AG08396 (cell line): ENCODE data around the gene TMEM8B.

Source experiments
- DNase-seq: peaks from one replicate; pipeline ENCODE4 v3.0.0; 2012; ENCODE audit warnings: low spot score, mixed read lengths

TMEM8B gene

DNA sequence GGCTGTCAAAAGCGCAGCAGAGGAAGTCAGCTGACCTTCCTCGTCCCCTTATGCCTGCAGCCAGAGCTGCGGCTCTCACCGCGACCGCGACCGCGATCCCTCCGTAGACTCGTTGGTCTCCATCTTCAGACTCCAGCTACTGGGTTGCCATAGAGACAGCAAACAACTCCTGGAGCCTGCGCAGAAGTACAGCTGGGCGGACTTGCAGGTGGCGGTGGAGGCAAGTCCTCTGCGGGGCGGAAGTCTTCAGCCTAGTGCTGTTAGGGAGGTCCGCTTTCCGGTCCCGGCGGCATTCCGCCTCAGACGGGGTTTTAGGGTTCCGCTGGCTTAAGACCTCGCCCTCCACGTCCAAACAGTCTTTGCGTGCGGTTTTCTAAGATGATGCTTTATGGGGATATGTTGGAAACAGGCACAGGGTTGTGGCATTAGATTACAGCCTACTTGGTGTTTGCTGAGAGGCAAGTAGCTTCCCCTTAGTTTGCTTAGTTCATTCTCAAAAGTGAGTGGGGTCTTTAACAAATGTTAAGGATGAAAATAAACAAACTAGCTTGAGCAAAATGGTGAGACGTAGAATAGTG, 16.9 kb upstream of the TMEM8B start, which contains the start of gene SPAG8:
SPAG8 (minus strand) TSS at position 238 of the 578 bp plus-strand sequence; CDS start at position 123, 115 bp downstream.
- DNase-seq = peak; percentile 94

- no peak for DNase-seq
Measured at GRCh38 chr9:35813434-35814105, 15.5 kb upstream of the TMEM8B start.

DNA sequence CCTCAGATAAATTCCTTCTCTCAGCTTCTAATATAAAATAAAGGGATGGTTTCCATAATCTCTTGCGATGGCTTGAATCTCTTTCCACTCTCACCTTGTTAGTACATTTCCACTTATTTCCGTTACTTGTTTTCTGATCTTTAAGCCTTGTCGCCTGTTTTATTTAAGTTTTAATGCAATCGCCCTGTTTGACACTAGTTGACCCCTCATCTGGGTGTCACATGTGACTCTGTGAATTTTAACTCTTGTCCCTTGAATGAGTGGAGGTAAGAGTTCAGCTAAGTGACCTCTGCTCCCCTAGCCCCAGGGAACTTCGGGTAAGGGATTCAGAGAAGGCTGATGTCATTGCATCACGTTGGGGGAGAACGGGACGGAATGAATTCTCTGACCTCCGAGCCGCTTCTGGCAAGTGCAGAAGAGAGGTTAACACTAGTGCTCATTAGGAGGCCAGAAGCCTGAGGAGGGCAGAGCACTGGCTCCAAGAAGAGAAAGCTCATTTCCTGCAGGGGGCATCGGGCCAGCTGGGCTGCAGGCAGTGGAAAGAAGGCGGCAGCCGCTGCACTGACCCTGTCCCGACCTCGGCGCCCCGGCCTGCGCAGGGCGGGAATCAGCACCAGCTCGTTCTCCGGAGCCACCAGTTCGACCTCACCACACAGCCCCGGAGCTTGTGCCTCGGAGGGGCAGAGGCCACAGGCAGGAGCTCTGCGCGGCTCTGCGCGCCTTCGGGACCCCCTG, 14.8 kb upstream of the TMEM8B start:
- DNase-seq = peak; percentile 64

DNA sequence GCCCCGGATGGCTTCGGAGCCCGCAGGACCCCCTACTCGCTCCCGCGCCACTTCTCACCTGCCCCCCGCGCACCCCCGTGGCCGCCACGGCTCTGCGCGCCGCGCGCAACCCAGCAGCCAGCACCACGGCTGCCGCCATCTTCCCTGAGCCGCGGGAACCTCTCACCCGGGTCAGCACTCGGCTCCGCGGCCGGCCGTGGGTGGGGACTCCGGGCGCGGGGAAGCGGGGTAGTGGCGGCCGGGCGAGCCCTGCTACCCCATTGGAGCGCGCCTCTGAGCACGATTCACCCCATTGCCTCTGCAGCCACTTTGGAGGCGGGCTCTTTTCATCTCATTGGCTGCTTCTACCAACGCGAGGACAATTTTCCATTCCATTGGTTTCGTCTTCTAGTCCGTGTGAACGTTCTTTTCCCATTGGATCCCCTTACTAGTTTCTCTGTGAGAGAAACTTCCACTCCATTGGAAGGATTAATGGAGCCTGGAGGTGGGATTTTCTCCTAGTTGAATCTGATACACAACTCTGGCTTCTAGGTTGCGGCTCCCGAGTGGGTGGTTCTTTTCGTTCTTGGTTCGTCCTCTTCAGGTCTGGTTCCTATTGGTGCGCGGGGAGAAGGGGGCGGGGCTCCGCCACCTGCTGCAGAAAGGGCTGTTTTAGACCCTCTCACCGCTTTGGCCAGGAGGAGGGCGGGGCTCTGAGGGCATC, 14.0 kb upstream of the TMEM8B start, which contains the start of gene HINT2:
HINT2 (minus strand) TSS at position 202 of the 703 bp plus-strand sequence; CDS start at position 139, 63 bp downstream.
- peak; percentile 97 for DNase-seq

DNA sequence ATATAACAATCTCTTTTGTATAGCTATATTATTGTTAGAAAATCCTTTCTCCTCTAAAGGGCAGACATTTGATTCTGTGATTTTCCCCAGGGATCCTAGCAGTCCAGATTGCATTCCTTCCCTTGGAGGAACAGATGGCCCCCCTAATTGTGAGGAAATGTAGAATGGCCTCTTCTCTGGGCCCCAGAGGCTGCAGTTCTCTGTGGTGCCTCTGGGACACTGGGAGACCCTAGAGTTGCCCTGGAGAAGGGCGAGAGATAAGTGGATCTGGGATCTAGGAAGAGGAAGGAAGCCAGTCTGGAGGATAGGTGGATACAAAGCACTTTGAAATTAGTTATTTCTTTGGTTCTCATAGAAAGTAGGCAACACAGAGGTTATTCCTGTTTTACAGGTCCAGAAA, 12.3 kb upstream of the TMEM8B start:
- DNase-seq = no peak

DNA sequence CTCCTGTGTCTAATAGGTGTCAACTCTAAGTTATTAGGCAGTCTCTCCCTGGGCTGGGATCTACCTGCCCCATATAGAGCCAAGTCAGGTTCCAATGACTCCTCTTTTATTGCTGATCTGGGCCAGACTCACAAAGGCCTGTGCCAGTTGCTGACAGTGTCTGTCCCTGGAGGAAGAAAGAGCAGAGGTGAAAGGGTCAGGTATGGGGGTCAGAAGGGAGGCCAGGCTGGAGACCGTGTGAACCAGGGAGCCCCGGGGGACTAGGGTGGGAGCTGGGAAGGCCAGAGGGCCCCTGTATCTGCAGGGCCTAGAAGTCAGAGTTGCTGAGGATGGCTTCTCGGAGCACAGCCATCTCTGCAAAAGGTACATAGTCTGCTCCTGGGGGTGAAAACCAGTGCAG, 10.7 kb upstream of the TMEM8B start:
- no peak for DNase-seq

DNA sequence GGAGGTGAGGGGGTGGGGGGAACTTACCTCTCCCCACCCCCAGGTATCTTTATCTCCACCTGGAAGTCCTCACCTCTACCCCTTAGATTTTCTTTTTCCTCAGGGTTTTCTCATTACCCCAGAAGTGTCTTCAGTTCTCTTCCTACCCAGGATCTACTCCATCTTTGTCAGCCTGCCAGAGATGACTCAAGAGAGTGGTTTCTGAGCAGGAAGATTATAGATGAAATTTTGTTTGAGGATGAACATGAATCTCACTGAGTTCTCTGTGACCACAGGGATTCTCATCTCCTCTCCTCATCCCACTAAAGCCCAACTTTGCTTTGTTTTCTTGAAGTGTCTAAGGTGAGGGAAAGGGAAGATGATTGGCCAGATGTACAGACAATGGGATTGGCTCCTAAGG, 9.0 kb upstream of the TMEM8B start:
- DNase-seq = peak; percentile 53

- DNase-seq = no peak
Measured at GRCh38 chr9:35822926-35823325, 6.1 kb upstream of the TMEM8B start.

- peak; percentile 60 for DNase-seq
Measured at GRCh38 chr9:35826071-35826701, 2.8 kb upstream of the TMEM8B start.

- DNase-seq = peak; percentile 68
Measured at GRCh38 chr9:35827486-35827885, 1.5 kb upstream of the TMEM8B start.

- no peak for DNase-seq
Measured at GRCh38 chr9:35828716-35829083, 328 bp upstream of the TMEM8B start, which contains the start of gene FAM221B. Gene FAM221B (minus strand): TSS chr9:35828732. CDS start chr9:35826161, 2,571 bp downstream.

DNA sequence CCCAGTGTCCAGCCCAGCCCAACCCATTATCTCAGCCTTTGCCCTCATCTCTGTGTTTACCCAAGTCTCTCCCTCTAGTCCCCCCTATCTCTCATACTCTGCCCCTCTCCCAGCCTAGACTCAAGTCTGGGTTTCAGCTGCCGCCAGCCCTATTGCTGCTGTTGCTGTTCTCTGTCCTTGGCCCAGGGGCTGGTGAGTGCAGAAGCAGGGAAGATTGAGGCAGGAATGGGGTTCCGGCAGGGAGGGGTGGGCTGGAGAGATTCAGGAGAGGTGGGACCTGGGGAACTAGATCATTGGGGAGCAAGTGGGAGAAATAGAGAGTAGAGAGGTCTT, 702 bp downstream of the TMEM8B start:
- no peak for DNase-seq

- no peak for DNase-seq
Measured at GRCh38 chr9:35831040-35831439, 2.0 kb downstream of the TMEM8B start.

DNA sequence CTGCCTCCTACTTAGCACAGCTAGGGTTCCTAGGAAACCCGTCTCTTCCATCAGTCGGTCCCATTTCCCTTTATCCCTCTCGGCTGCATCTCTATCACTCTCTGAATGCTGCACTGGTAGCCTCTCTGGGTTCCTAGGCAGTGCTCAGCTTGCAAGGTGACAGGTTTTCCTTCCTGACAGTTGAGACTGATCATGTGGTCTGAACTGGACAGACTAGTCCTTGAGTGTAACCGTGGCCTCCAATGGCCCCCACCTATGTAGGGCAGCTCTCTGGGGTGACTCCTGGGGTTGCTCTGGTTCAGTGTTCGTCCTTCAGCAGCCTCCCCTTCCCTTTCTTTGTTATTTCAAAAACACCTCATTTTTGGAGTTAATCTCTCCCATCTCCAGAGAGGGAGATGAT, 3.8 kb downstream of the TMEM8B start:
- no peak for DNase-seq

GRCh38 chr9:35834260-35835215, 5.5 kb downstream of the TMEM8B start:
- no peak for DNase-seq

DNA sequence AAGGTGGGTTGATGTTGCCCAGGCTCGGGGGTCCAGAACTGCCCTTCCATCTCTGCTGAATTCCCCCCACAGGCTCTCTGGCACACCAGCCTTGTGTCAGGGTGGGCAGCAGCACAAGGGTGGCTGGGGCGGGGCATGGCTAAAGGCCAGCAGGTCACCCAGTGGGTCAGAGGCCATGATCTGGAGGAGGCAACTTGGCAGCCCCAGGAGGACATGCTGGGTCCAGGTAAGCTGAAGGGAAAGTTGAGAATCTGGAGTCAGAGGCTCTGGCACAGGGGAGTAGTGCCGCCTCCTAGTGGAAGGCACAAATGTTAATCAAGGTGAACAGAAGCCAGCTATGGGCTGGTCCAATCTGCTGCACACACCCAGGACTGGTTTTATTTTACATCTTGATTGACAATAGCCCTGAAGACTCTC, 6.2 kb downstream of the TMEM8B start:
- DNase-seq = no peak

DNA sequence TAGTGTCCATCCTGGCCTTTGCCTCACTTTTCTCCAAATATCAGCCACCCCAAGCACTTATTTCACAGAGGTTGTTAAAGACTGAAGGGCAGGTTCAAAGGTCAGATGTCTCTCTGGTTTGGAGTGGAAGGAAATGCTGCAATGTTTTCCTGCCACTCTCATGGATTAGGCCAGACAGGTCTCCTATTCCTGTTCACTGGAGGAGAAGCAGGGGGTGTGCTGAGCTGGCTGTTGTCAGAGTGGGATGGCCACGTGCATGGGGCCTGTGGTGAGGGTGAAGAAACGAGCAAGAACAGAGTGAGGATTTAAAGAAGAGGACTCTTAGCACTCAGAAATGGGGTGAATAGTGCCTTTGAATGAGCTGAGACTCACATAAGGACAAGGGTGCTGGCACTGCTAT, 6.7 kb downstream of the TMEM8B start:
- no peak for DNase-seq

GRCh38 chr9:35836595-35836994, 7.6 kb downstream of the TMEM8B start:
- DNase-seq = no peak

- DNase-seq = no peak
Measured at GRCh38 chr9:35839926-35840325, 10.9 kb downstream of the TMEM8B start.

GRCh38 chr9:35840881-35841644, 12.0 kb downstream of the TMEM8B start:
- no peak for DNase-seq
